Upper lobe of left lung (tissue), 6 donors: Measurements from ENCODE around the gene RETN. TPM values are rescaled to one million over a fixed set of nuclear protein-coding genes. Genes with fewer than 3 reads are reported as not detected.
A peak's percentile ranks its signal among the peaks of the same experiment; 100 is the strongest.

ENCODE experiments used
- ATAC-seq, 2 donors: fragments of 200-7000 bp; cut with Tn5 transposase; one replicate each; pipeline ENCODE4 v1.9.1; 2022; ENCODE audit warnings: mild to moderate bottlenecking in 2 of 2, moderate library complexity in 2 of 2; ENCODE audit not compliant: low FRiP score in 2 of 2
- DNase-seq, 2 donors: peaks; one replicate each; pipeline ENCODE4 v3.0.0-alpha.2; 2019 to 2020
- H3K27ac ChIP-seq, 4 donors: fragments of 200-600 bp; sonication (generic); one replicate each; pipeline ENCODE4 v1.5.1; 2016 to 2019
- H3K27me3 ChIP-seq, 4 donors: fragments of 200-600 bp; sonication (generic); one replicate each; pipeline ENCODE4 v1.5.1; 2017 to 2019
- H3K36me3 ChIP-seq, 4 donors: fragments of 200-600 bp; sonication (generic); one replicate each; pipeline ENCODE4 v1.5.1; 2016 to 2019
- H3K4me1 ChIP-seq, 4 donors: fragments of 200-600 bp; sonication (generic); one replicate each; pipeline ENCODE4 v1.5.1; 2018 to 2019
- H3K4me3 ChIP-seq, 4 donors: fragments of 200-600 bp; sonication (generic); one replicate each; pipeline ENCODE4 v1.5.1; 2017 to 2019; ENCODE audit warnings: mild to moderate bottlenecking in 2 of 4, moderate library complexity in 1 of 4
- H3K9me3 ChIP-seq, 4 donors: fragments of 200-600 bp; sonication (generic); one replicate each; pipeline ENCODE4 v1.5.1; 2018 to 2019
- CTCF ChIP-seq, 6 experiments: fragments of 450-650 bp in 4 of 6; fragments of 200-600 bp in 2 of 6; sonication (generic) in 2 of 6; IDR thresholded peaks; one replicate each; pipeline ENCODE4 v1.5.1; 2016 to 2019; ENCODE audit warnings: antibody characterized with exemption in 6 of 6
- EP300 ChIP-seq, 4 donors: sonication (generic); formaldehyde crosslinking; IDR thresholded peaks; one replicate each; pipeline ENCODE4 v1.5.1; 2017; ENCODE audit warnings: antibody characterized with exemption in 4 of 4, control low read depth in 2 of 4
- POLR2A ChIP-seq, 4 donors: fragments of 450-650 bp; IDR thresholded peaks; one replicate each; pipeline ENCODE4 v1.5.1; 2016 to 2017; ENCODE audit warnings: antibody characterized with exemption in 4 of 4, mild to moderate bottlenecking in 2 of 4
- POLR2AphosphoS5 ChIP-seq, 2 donors: sonication (generic); formaldehyde crosslinking; IDR thresholded peaks; one replicate each; pipeline ENCODE4 v1.5.1; 2017; ENCODE audit warnings: antibody characterized with exemption in 2 of 2
- WGBS, 2 donors: methylation state at CpG; one replicate each; pipeline ENCODE4 v1.1.5; 2017 to 2018; 5-methylcytosine and 5-hydroxymethylcytosine counted together
- total RNA-seq, 6 donors: library from RNA; depleted of rRNA in 4 of 6; stranded (reverse); fragments of >200 nt in 4 of 6; gene quantifications; one replicate each; pipeline versions ENCODE4 v1.1.0 to v1.2.1, GENCODE V29; 2016 to 2021
- donor health status: DM: no; HTN: no; CAD: no; lungs with moderate emphysema.
- donor health status: DM: no; HTN: yes; CAD: no; lungs with severe emphysema.

Gene RETN
- total RNA-seq, result 10 to 100 TPM in 3 of 6 donors, 1 to 10 TPM in 3; 2.5 to 59.2 (median 13.8) TPM

DNA sequence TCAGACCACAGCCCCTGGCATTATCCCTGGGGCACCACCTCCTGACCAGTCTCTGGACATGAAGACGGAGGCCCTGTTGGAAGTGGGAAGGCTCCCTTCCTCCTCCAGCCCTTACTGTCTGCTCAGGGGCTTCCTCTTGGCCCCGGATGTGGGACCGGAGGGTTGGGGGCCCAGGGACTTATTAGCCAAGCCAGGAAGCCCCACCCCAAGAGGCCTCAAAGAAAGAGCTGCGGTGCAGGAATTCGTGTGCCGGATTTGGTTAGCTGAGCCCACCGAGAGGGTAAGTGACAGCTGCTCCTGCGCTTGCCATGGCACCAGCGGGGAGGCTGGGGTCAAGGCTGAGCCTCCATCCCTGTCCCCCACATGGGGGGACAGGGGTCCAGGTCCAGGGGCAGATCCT, at the start of gene RETN:
RETN (plus strand) TSS at position 208 of the 400 bp plus-strand sequence. CDS start 278 bp downstream, outside the sequence.
- Histone ChIP-seq H3K27ac (peak within 1 kb of the TSS in 2 of 4 donors; percentile 30 to 54), H3K36me3 (no peaks in the 10 kb centered on the region), H3K4me3 (peak within 1 kb of the TSS in 2 of 4 donors; percentile 5 to 20), H3K4me1 (peaks cover 0 to 12% (median 0%) of the 10 kb centered on the region in 4 donors), H3K9me3 (no peaks in the 10 kb centered on the region), H3K27me3 (no peaks in the 10 kb centered on the region)
- no peak for TF ChIP-seq CTCF (IDR thresholded peaks at IDR 0.05)
- TF ChIP-seq EP300 (IDR thresholded peaks at IDR 0.05), result no peak
- TF ChIP-seq POLR2AphosphoS5 (IDR thresholded peaks at IDR 0.05), result no peak
- no peak for TF ChIP-seq POLR2A (IDR thresholded peaks at IDR 0.05)
- ATAC-seq, result no peak
- DNase-seq, result no peak
- WGBS, 2 donors, result 64 to 67% methylated on average over 1 to 9 of the region's 9 CpGs

DNA sequence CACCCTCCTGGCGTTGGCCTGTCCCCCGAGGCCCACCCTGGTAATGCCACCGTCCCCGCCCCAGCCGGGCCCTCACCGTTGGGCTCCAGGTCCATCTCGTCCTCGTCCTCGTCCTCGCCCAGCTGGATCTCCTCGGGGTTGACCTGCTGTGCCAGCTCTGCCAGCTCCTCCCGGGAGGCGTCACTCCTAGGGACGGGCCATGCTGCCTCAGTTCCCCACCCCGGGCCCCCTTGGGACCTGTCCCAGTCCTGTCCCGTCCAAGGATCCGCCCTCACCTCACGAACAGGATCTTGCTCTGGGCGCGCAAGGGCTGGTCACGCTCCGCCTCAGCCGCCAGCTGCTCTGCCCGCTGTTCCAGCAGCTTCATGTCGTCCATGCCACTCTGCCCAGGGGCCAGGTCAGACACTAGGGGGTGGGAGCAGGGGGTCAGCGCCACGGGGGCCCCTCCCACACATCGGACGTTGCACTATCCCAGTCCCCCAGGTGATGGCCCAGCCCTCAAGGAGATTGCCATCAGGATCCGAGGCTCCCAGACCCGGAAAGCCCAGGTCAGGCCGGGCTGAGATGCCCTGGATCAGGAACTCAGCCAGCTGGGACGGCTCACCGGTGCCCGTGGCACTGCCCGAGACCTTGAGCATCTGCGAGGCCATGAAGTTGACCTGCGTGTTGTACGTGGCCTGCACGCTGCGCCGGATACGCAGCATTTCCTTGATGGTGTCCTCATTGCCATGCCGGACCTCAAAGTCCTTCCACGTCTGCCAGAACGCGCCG, 49.0 kb upstream of the RETN start:
- no peaks in the 10 kb centered on the region for H3K27me3 ChIP-seq
- peaks cover 10 to 39% (median 32%) of the 10 kb centered on the region in 4 donors for H3K4me1 ChIP-seq
- TF ChIP-seq POLR2AphosphoS5 (IDR thresholded peaks at IDR 0.05) (no peak), EP300 (IDR thresholded peaks at IDR 0.05) (no peak), POLR2A (IDR thresholded peaks at IDR 0.05) (no peak), CTCF (IDR thresholded peaks at IDR 0.05) (no peak)
- H3K9me3 ChIP-seq, result no peaks in the 10 kb centered on the region
- peak overlapping the region in 1 of 4 donors; percentile 7 for H3K4me3 ChIP-seq
- peak; percentile 71 to 87 for DNase-seq
- peak; percentile 3 to 31 for ATAC-seq
- H3K27ac ChIP-seq, result peak overlapping the region; percentile 78 to 94 (median 86)
- peaks cover 20 to 82% (median 63%) of the 10 kb centered on the region in 4 donors for H3K36me3 ChIP-seq
- 88% methylated on average over 35 of the region's 48 CpGs; no CpG with 5 or more reads in 1 of the 2 donors for WGBS, 2 donors

- TF ChIP-seq CTCF (IDR thresholded peaks at IDR 0.05), result no peak
- no peak for TF ChIP-seq POLR2AphosphoS5 (IDR thresholded peaks at IDR 0.05)
- TF ChIP-seq POLR2A (IDR thresholded peaks at IDR 0.05), result no peak
- no peak for TF ChIP-seq EP300 (IDR thresholded peaks at IDR 0.05)
- Histone ChIP-seq H3K4me1 (peaks cover 10 to 39% (median 32%) of the 10 kb centered on the region in 4 donors), H3K9me3 (no peaks in the 10 kb centered on the region), H3K4me3 (no peak overlapping the region), H3K36me3 (peaks cover 23 to 86% (median 69%) of the 10 kb centered on the region in 4 donors), H3K27ac (peak overlapping the region; percentile 78 to 94 (median 86)), H3K27me3 (no peaks in the 10 kb centered on the region)
- 96 to 97% methylated on average over 6 to 49 of the region's 57 CpGs for WGBS, 2 donors
- ATAC-seq, result no peak
- DNase-seq, result peak in 1 of 2 donors; percentile 82
Observed at GRCh38 chr19:7620442-7621412, 48.1 kb upstream of the RETN start.

GRCh38 chr19:7622933-7623685, 45.7 kb upstream of the RETN start:
- no peaks in the 10 kb centered on the region for H3K27me3 ChIP-seq
- no peak for ATAC-seq
- no peak overlapping the region for H3K27ac ChIP-seq
- H3K4me1 ChIP-seq, result peaks cover 19 to 35% (median 29%) of the 10 kb centered on the region in 4 donors
- no peak for TF ChIP-seq CTCF (IDR thresholded peaks at IDR 0.05)
- TF ChIP-seq EP300 (IDR thresholded peaks at IDR 0.05), result no peak
- TF ChIP-seq POLR2A (IDR thresholded peaks at IDR 0.05), result no peak
- whole genome bisulfite sequencing, 2 donors, result 84% methylated on average over 13 to 15 of the region's 16 CpGs
- no peak for DNase-seq
- no peak overlapping the region for H3K4me3 ChIP-seq
- no peaks in the 10 kb centered on the region for H3K9me3 ChIP-seq
- peaks cover 23 to 93% (median 79%) of the 10 kb centered on the region in 4 donors for H3K36me3 ChIP-seq
